Tibial nerve (tissue), 4 donors: Measurements from ENCODE around the gene MIEF1.

Experiments
- CTCF ChIP-seq, 5 experiments: fragments of 200-600 bp in 3 of 5; fragments of 450-650 bp in 2 of 5; sonication (generic) in 3 of 5; IDR thresholded peaks; one replicate each; pipeline ENCODE4 v1.5.1; 2016 to 2019; ENCODE audit warnings: antibody characterized with exemption in 5 of 5, mild to moderate bottlenecking in 3 of 5, moderate library complexity in 2 of 5
- EP300 ChIP-seq, 2 donors: sonication (generic); formaldehyde crosslinking; IDR thresholded peaks; one replicate each; pipeline ENCODE4 v1.6.1; 2017; ENCODE audit warnings: antibody characterized with exemption in 2 of 2, mild to moderate bottlenecking in 1 of 2
- POLR2A ChIP-seq, 2 donors: fragments of 450-650 bp; IDR thresholded peaks; one replicate each; pipeline ENCODE4 v1.6.1; 2017; ENCODE audit warnings: antibody characterized with exemption in 2 of 2, mild to moderate bottlenecking in 2 of 2, moderate library complexity in 2 of 2

DNA sequence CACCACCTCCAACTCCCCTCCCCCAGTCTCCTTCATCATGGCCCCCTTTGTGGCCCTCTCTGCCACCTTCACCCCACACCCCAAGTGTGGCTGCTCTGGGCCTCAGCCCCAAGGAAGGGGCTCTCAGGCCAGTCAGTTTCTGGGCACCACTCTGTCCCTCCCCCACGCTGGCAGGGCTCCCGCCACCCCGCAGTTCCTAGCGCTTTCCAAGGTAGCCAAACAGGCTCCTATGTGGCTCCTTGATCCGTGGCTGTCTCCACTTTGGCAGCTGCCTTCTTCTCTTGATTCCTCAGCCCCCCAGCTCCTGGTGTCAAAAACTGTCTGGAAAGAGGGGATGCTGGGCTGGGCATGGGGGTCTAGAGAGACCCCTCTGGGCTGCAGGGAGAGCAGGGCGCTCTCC lies 58.0 kb downstream of the MIEF1 start:
- no peak for TF ChIP-seq CTCF (IDR thresholded peaks at IDR 0.05)
- TF ChIP-seq POLR2A (IDR thresholded peaks at IDR 0.05) = no peak
- TF ChIP-seq EP300 (IDR thresholded peaks at IDR 0.05) = no peak
